ENCODE measurements around the gene ALOX5AP. TPM values are rescaled to one million over a fixed set of nuclear protein-coding genes. Genes with fewer than 3 reads are reported as not detected.

The ALOX5AP gene
- total RNA-seq, 1 donor from 2014 or later: 33.6 TPM

- intact Hi-C loops (cut with DNase I): no loop called here
- H3K27me3 ChIP-seq: no peaks in the 10 kb centered on the region
- H3K4me1 ChIP-seq: no peaks in the 10 kb centered on the region
- H3K27ac ChIP-seq: no peak overlapping the region
- TF ChIP-seq POLR2A (IDR thresholded peaks at IDR 0.05) (no peak), CTCF (IDR thresholded peaks at IDR 0.05) (no peak)
- H3K9me3 ChIP-seq: no peaks in the 10 kb centered on the region
- no peak overlapping the region for H3K4me3 ChIP-seq
- no peaks in the 10 kb centered on the region for H3K36me3 ChIP-seq
- no peak for DNase-seq (ENCODE audit: extremely low spot score in 2 of 2)
Observed at GRCh38 chr13:30725326-30726085, 9.8 kb upstream of the ALOX5AP start.

GRCh38 chr13:30726192-30726591, 9.2 kb upstream of the ALOX5AP start:
- TF ChIP-seq CTCF (IDR thresholded peaks at IDR 0.05) (no peak), POLR2AphosphoS5 (IDR thresholded peaks at IDR 0.05; ENCODE audit: insufficient read depth in 1 of 2, low read depth in 1 of 2) (no peak), POLR2A (IDR thresholded peaks at IDR 0.05) (no peak)
- intact Hi-C loops (cut with DNase I): no loop called here
- Histone ChIP-seq H3K27ac (no peak overlapping the region), H3K36me3 (no peaks in the 10 kb centered on the region), H3K27me3 (no peaks in the 10 kb centered on the region), H3K4me1 (no peaks in the 10 kb centered on the region), H3K4me3 (no peak overlapping the region), H3K9me3 (no peaks in the 10 kb centered on the region)
- no peak for DNase-seq (ENCODE audit: extremely low spot score in 2 of 2)

GRCh38 chr13:30727491-30728355, 7.6 kb upstream of the ALOX5AP start:
- H3K4me1 ChIP-seq: no peaks in the 10 kb centered on the region
- H3K9me3 ChIP-seq: no peaks in the 10 kb centered on the region
- no peaks in the 10 kb centered on the region for H3K36me3 ChIP-seq
- intact Hi-C loops (cut with DNase I): no loop called here
- H3K27me3 ChIP-seq: no peaks in the 10 kb centered on the region
- DNase-seq (ENCODE audit: extremely low spot score in 2 of 2): no peak
- TF ChIP-seq POLR2AphosphoS5 (IDR thresholded peaks at IDR 0.05; ENCODE audit: insufficient read depth in 1 of 2, low read depth in 1 of 2): no peak
- TF ChIP-seq CTCF (IDR thresholded peaks at IDR 0.05): no peak
- TF ChIP-seq POLR2A (IDR thresholded peaks at IDR 0.05): no peak
- H3K27ac ChIP-seq: no peak overlapping the region
- no peak overlapping the region for H3K4me3 ChIP-seq

- no peaks in the 10 kb centered on the region for H3K4me1 ChIP-seq
- H3K4me3 ChIP-seq: no peak overlapping the region
- intact Hi-C loops (cut with DNase I): no loop called here
- no peaks in the 10 kb centered on the region for H3K9me3 ChIP-seq
- H3K27me3 ChIP-seq: no peaks in the 10 kb centered on the region
- H3K36me3 ChIP-seq: no peaks in the 10 kb centered on the region
- no peak overlapping the region for H3K27ac ChIP-seq
- DNase-seq (ENCODE audit: extremely low spot score in 2 of 2): no peak
- no peak for TF ChIP-seq CTCF (IDR thresholded peaks at IDR 0.05)
- TF ChIP-seq POLR2AphosphoS5 (IDR thresholded peaks at IDR 0.05; ENCODE audit: insufficient read depth in 1 of 2, low read depth in 1 of 2): no peak
- TF ChIP-seq POLR2A (IDR thresholded peaks at IDR 0.05): no peak
Observed at GRCh38 chr13:30729801-30730200, 5.5 kb upstream of the ALOX5AP start.

GRCh38 chr13:30730526-30730925, 4.8 kb upstream of the ALOX5AP start:
- Histone ChIP-seq H3K4me1 (no peaks in the 10 kb centered on the region), H3K4me3 (no peak overlapping the region), H3K27ac (no peak overlapping the region), H3K36me3 (no peaks in the 10 kb centered on the region), H3K9me3 (no peaks in the 10 kb centered on the region), H3K27me3 (no peaks in the 10 kb centered on the region)
- DNase-seq (ENCODE audit: extremely low spot score in 2 of 2): no peak
- intact Hi-C loops (cut with DNase I): no loop called here
- TF ChIP-seq CTCF (IDR thresholded peaks at IDR 0.05) (no peak), POLR2AphosphoS5 (IDR thresholded peaks at IDR 0.05; ENCODE audit: insufficient read depth in 1 of 2, low read depth in 1 of 2) (no peak), POLR2A (IDR thresholded peaks at IDR 0.05) (no peak)

Data from vagina (tissue), 2 donors.